Heart left ventricle (tissue), 16 donors: ENCODE measurements around the gene DNAAF5. TPM values are rescaled to one million over a fixed set of nuclear protein-coding genes. Genes with fewer than 3 reads are reported as not detected.

Experiments used
- ATAC-seq, 4 donors: fragments of 200-7000 bp; cut with Tn5 transposase; one replicate each; pipeline ENCODE4 v1.9.1; 2020 to 2022; ENCODE audit warnings: moderate library complexity in 4 of 4, mild to moderate bottlenecking in 3 of 4, moderate number of reproducible peaks in 1 of 4
- DNase-seq, 5 donors: peaks; one replicate each; pipeline ENCODE4 v3.0.0-alpha.2; 2020
- H3K27ac ChIP-seq, 12 donors: fragments of 200-600 bp; sonication (generic) in 4 of 12; one replicate each; pipeline versions ENCODE4 v1.5.0 to v1.8.0; 2016 to 2022; ENCODE audit warnings: mild to moderate bottlenecking in 2 of 12
- H3K27me3 ChIP-seq, 9 donors: fragments of 200-600 bp; sonication (generic) in 2 of 9; one replicate each; pipeline versions ENCODE4 v1.5.1 to v1.8.0; 2016 to 2022; ENCODE audit warnings: mild to moderate bottlenecking in 3 of 9
- H3K36me3 ChIP-seq, 9 donors: fragments of 200-600 bp; sonication (generic) in 2 of 9; one replicate each; pipeline versions ENCODE4 v1.5.0 to v1.8.0; 2018 to 2022; ENCODE audit warnings: mild to moderate bottlenecking in 2 of 9
- H3K4me1 ChIP-seq, 12 donors: fragments of 200-600 bp; sonication (generic) in 4 of 12; one replicate each; pipeline versions ENCODE4 v1.5.0 to v1.8.0; 2016 to 2022; ENCODE audit warnings: mild to moderate bottlenecking in 3 of 12
- H3K4me3 ChIP-seq, 12 donors: fragments of 200-600 bp; sonication (generic) in 4 of 12; one replicate each; pipeline versions ENCODE4 v1.5.0 to v1.8.0; 2017 to 2022; ENCODE audit warnings: mild to moderate bottlenecking in 9 of 12, moderate library complexity in 4 of 12
- H3K9me3 ChIP-seq, 12 donors: fragments of 200-600 bp; sonication (generic) in 4 of 12; one replicate each; pipeline versions ENCODE4 v1.5.0 to v1.8.0; 2016 to 2022; ENCODE audit warnings: mild to moderate bottlenecking in 1 of 12
- CTCF ChIP-seq, 12 donors: fragments of 200-600 bp; sonication (generic) in 4 of 12; IDR thresholded peaks; one replicate each; pipeline versions ENCODE4 v1.5.0 to v1.8.0; 2018 to 2022; ENCODE audit warnings: antibody characterized with exemption in 12 of 12, mild to moderate bottlenecking in 5 of 12
- POLR2A ChIP-seq, 2 donors: fragments of 450-650 bp; IDR thresholded peaks; one replicate each; pipeline ENCODE4 v1.6.1; 2017; ENCODE audit warnings: antibody characterized with exemption in 2 of 2, mild to moderate bottlenecking in 2 of 2, moderate library complexity in 2 of 2
- WGBS, 4 donors: extraction: QIAGEN DNeasy Blood & Tissue Kit in 2 of 4; methylation state at CpG; one replicate each; pipeline versions ENCODE4 v1.1.5 to v1.1.7; 2013 to 2018; 5-methylcytosine and 5-hydroxymethylcytosine counted together
- intact Hi-C, 10 donors: fragments of 100-400 bp; cut with DNase I; formaldehyde crosslinking; loops; one replicate each; pipeline versions ENCODE4 v1.11.1 to v1.14.2; 2022
- polyA plus RNA-seq, 2 donors: library from polyadenylated mRNA; stranded (reverse); fragments of 200-250 nt; gene quantifications; one replicate each; pipeline ENCODE4 v1.2.3, GENCODE V29; 2013
- total RNA-seq, 9 donors: library from RNA; depleted of rRNA in 2 of 9; stranded (reverse); fragments of >200 nt in 2 of 9; fragmentation: NEBNext Ultra II Directional in 3 of 9; extraction: Animal tissue kit (Norgen Biotek cat#: 25700) in 3 of 9; gene quantifications; one replicate each; pipeline versions ENCODE4 v1.1.0 to v1.2.4, GENCODE V29; 2016 to 2023
- donor health status: ischemic (EF 13 %, LVEDD 7.1; RV severe dilation, severe dysfunction).
- donor health status: healthy with polysubstance abuse.
- donor health status: DM: no; HTN: yes; CAD: no.
- donor health status: DM: no; HTN: no; CAD: no.
- donor health status: ischemic (EF 25% LVEDD 6.9; RV normal size, moderate dysfunction).
- donor health status: ischemic (EF 25% LVEDD 5.7; RV mildly dilated, moderate dysfunction).
- donor health status: healthy.
- donor health status: DM: yes; HTN: yes; CAD: no.
- donor health status: ischemic (EF 35%, LVEDD 5.7; RV mildly dilated, moderate dysfunction).
- donor health status: nonischemic (EF 11% LVEDD 7.7; RV severe dilation, severe dysfunction).
- donor health status: DM: yes; HTN: yes; CAD: no.
- donor health status: PGD.
- donor health status: ischemic (EF 29% LVEDD 5.4; RV normal size, mild dysfunction).
- donor health status: nonischemic (EF 23%, LVEDD 6.1; RV moderate dilation, normal function).

Gene DNAAF5
- total and polyA plus RNA-seq, 11 donors: 7.2 to 45.8 (median 23.5) TPM

DNA sequence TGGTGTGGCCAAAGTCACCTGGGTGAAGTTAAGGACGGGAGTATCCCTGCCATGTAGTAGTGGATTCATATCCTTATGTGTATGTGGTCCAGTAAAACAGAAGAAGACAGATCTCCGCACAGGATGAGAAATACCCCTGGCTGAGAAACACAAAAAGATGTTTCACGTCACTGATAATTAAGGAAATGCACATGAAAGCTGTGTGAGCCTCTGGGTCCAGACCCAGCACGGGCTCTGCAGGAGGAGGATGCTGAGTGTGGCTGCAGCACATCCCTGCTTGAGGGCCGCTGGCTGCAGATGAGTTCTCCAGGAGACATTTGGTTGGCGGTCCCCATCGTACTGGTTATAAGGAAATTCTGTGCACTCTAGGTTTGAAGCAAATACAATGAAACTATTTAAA lies 97.6 kb downstream of the DNAAF5 start:
- no peak overlapping the region for H3K4me3 ChIP-seq
- ATAC-seq (no peak), DNase-seq (peak in 1 of 5 donors; percentile 25)
- peak overlapping the region in 10 of 12 donors; percentile 48 to 81 (median 69) for H3K27ac ChIP-seq
- H3K4me1 ChIP-seq: peaks cover 7 to 93% (median 68%) of the 10 kb centered on the region in 12 donors
- peaks cover 0 to 5% (median 0%) of the 10 kb centered on the region in 9 donors for H3K36me3 ChIP-seq
- H3K27me3 ChIP-seq: no peaks in the 10 kb centered on the region
- TF ChIP-seq POLR2A (IDR thresholded peaks at IDR 0.05): no peak
- no peak for TF ChIP-seq CTCF (IDR thresholded peaks at IDR 0.05)
- H3K9me3 ChIP-seq: no peaks in the 10 kb centered on the region
- WGBS, 4 donors: 41 to 58% (median 47%) methylated on average over 7 of the region's 7 CpGs
- intact Hi-C loops: loop anchor here in 6 of 10 donors (5.0 kb wide), 2 partner anchors 43 to 48 kb away; no protein-coding TSS in a partner anchor

DNA sequence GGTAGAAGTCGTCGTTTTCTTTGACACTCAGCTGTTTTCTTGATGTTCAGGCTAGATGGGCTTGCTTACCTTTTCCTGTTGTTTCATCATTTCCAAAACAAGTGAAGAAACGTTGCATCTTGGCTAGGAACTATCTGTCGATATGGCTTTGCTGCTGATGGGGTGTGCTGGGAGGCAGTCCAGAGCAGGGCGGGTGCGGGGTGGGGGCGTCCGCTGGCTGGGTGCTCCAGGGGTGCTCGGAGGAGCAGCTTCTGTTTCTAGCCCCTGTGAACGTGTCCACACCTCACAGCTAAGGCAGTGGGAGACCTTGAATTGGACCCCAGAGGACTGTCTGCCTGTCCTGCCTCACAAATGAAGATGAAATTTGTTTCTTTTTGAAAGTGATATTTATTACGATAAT lies 98.2 kb downstream of the DNAAF5 start:
- Histone ChIP-seq H3K9me3 (no peaks in the 10 kb centered on the region), H3K27me3 (no peaks in the 10 kb centered on the region), H3K4me1 (peaks cover 7 to 93% (median 69%) of the 10 kb centered on the region in 12 donors), H3K4me3 (peak overlapping the region in 3 of 12 donors; percentile 2 to 31 (median 24)), H3K36me3 (peaks cover 0 to 5% (median 0%) of the 10 kb centered on the region in 9 donors), H3K27ac (peak overlapping the region in 11 of 12 donors; percentile 44 to 81 (median 61))
- intact Hi-C loops: loop anchor here in 6 of 10 donors (5.0 kb wide), 2 partner anchors 43 to 48 kb away; no protein-coding TSS in a partner anchor
- DNase-seq (peak in 1 of 5 donors; percentile 37), ATAC-seq (no peak)
- TF ChIP-seq POLR2A (IDR thresholded peaks at IDR 0.05) (no peak), CTCF (IDR thresholded peaks at IDR 0.05) (no peak)
- 40 to 56% (median 54%) methylated on average over 11 of the region's 11 CpGs for WGBS, 4 donors

- DNase-seq (no peak), ATAC-seq (no peak)
- Histone ChIP-seq H3K27ac (peak overlapping the region in 10 of 12 donors; percentile 44 to 81 (median 63)), H3K9me3 (no peaks in the 10 kb centered on the region), H3K4me1 (peaks cover 8 to 93% (median 74%) of the 10 kb centered on the region in 12 donors), H3K27me3 (no peaks in the 10 kb centered on the region), H3K4me3 (peak overlapping the region in 1 of 12 donors; percentile 31), H3K36me3 (peaks cover 0 to 5% (median 0%) of the 10 kb centered on the region in 9 donors)
- no peak for TF ChIP-seq CTCF (IDR thresholded peaks at IDR 0.05)
- TF ChIP-seq POLR2A (IDR thresholded peaks at IDR 0.05): no peak
- WGBS, 4 donors: 70 to 79% (median 74%) methylated on average over 6 of the region's 6 CpGs
- intact Hi-C loops: no loop called here
Observed at GRCh38 chr7:825386-825785, 98.9 kb downstream of the DNAAF5 start.

DNA sequence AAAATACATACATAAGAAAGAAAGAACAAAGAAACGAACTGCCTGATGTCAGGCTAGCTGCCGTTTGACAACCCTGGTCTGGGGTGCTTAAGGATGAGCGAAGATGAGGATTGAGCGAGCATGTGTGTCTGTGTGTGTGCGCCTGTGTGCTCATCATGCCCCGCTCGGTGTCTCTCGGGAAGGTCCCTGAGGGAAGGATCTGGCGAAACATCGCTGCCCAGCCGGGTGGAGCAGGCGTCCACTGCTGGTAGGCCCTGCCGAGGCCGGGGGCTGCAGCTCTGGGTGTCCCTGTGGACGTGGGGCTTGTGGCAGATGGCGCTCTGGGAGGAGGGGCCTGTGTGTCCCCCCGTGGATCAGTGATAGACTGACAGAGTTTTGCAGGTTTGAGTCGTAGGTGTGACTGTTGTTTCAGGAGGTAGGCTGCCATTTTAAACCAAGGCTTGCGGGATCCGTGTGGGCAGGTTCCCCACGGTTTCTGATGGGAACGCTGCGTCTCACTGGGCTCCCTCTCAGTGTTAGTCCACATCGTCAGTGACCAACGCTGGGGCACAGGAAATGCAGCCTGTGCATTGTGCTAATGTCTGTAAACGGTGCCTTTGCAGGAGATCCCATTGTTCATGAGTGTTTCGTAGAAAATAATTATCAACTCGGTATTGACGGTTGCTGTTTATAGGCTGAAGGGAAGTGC lies 99.9 kb downstream of the DNAAF5 start:
- peak overlapping the region; percentile 25 to 78 (median 66) for H3K27ac ChIP-seq
- H3K4me1 ChIP-seq: peaks cover 17 to 95% (median 77%) of the 10 kb centered on the region in 12 donors
- intact Hi-C loops: no loop called here
- H3K27me3 ChIP-seq: no peaks in the 10 kb centered on the region
- DNase-seq (peak in 1 of 5 donors; percentile 30), ATAC-seq (peak in 1 of 4 donors; percentile 5)
- no peaks in the 10 kb centered on the region for H3K9me3 ChIP-seq
- H3K36me3 ChIP-seq: peaks cover 0 to 5% (median 0%) of the 10 kb centered on the region in 9 donors
- TF ChIP-seq POLR2A (IDR thresholded peaks at IDR 0.05): no peak
- 45 to 57% (median 51%) methylated on average over 27 to 29 of the region's 29 CpGs for WGBS, 4 donors
- peak overlapping the region in 1 of 12 donors; percentile 6 for H3K4me3 ChIP-seq
